A549 treated with Hydrocortisone at 1 μM for 4 hours (cell line): ENCODE measurements around the gene GTF3C6. TPM values are rescaled to one million over a fixed set of nuclear protein-coding genes. Genes with fewer than 3 reads are reported as not detected.

ENCODE experiments used
- total RNA-seq: library from RNA; stranded (reverse); fragments of 200-300 nt; extraction: Qiagen RNA extraction; gene quantifications from 5 replicates; pipeline ENCODE4 v1.2.3, GENCODE V29; 2022

GTF3C6 gene, protein sequence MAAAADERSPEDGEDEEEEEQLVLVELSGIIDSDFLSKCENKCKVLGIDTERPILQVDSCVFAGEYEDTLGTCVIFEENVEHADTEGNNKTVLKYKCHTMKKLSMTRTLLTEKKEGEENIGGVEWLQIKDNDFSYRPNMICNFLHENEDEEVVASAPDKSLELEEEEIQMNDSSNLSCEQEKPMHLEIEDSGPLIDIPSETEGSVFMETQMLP
- total RNA-seq, result 90.9 to 114 TPM (median 100 TPM) in 5 replicates

GRCh38 chr6:110958329-110959192, at the start of gene GTF3C6:
TSS of gene GTF3C6 (plus strand) at chr6:110958706. CDS start at chr6:110958770, 64 bp downstream.

Other genes starting within 250 kb of the GTF3C6 start
- gene CDK19, start 143.2 kb upstream of the GTF3C6 start, total RNA-seq, result 4.3 to 6.8 TPM (median 5.5 TPM) in 5 replicates
- gene AMD1, start 83.9 kb upstream of the GTF3C6 start, total RNA-seq, result 163 to 182 TPM (median 168 TPM) in 5 replicates
- 27.6 to 35.9 TPM (median 31.8 TPM) in 5 replicates for gene RPF2, start 23.3 kb downstream of the GTF3C6 start, total RNA-seq
- 0.29 to 0.70 TPM (median 0.53 TPM) in 5 replicates for gene SLC16A10, start 128.8 kb downstream of the GTF3C6 start, total RNA-seq